ENCODE measurements around the gene LRFN4.

DNA sequence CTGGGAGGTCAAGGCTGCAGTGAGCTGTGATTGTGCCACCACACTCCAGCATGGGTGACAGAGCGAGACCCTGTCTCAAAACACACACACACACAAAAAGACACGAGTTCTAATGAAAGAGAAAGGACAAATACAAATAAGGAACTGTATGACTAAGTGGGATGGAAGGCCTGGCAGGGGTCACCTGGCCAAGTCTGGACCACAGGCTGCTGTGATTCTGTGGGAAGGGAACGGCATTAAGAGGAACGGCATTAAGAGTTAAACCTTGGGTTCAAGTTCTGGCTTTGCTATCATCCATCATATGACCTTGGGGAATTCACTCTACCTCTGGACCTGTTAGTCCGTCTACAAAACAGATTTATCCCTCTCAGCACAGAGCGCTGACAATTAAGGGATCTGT lies 47.7 kb downstream of the LRFN4 start:
- TF ChIP-seq ARNTL (CRISPR knock-in tag; IDR thresholded peaks at IDR 0.05; ENCODE audit: borderline replicate concordance, low read depth): no peak
- TF ChIP-seq, protein P1, sequence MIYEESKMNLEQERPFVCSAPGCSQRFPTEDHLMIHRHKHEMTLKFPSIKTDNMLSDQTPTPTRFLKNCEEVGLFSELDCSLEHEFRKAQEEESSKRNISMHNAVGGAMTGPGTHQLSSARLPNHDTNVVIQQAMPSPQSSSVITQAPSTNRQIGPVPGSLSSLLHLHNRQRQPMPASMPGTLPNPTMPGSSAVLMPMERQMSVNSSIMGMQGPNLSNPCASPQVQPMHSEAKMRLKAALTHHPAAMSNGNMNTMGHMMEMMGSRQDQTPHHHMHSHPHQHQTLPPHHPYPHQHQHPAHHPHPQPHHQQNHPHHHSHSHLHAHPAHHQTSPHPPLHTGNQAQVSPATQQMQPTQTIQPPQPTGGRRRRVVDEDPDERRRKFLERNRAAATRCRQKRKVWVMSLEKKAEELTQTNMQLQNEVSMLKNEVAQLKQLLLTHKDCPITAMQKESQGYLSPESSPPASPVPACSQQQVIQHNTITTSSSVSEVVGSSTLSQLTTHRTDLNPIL (CRISPR knock-in tag; IDR thresholded peaks at IDR 0.05; ENCODE audit: low read depth): no peak
- no peak for TF ChIP-seq PPARA (CRISPR knock-in tag; IDR thresholded peaks at IDR 0.05; ENCODE audit: borderline replicate concordance)
- no peak for TF ChIP-seq ZFP30 (CRISPR knock-in tag; IDR thresholded peaks at IDR 0.05)
- TF ChIP-seq, protein P2, sequence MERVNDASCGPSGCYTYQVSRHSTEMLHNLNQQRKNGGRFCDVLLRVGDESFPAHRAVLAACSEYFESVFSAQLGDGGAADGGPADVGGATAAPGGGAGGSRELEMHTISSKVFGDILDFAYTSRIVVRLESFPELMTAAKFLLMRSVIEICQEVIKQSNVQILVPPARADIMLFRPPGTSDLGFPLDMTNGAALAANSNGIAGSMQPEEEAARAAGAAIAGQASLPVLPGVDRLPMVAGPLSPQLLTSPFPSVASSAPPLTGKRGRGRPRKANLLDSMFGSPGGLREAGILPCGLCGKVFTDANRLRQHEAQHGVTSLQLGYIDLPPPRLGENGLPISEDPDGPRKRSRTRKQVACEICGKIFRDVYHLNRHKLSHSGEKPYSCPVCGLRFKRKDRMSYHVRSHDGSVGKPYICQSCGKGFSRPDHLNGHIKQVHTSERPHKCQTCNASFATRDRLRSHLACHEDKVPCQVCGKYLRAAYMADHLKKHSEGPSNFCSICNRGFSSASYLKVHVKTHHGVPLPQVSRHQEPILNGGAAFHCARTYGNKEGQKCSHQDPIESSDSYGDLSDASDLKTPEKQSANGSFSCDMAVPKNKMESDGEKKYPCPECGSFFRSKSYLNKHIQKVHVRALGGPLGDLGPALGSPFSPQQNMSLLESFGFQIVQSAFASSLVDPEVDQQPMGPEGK (CRISPR knock-in tag; IDR thresholded peaks at IDR 0.05; ENCODE audit: borderline replicate concordance): no peak
- TF ChIP-seq, protein P3, sequence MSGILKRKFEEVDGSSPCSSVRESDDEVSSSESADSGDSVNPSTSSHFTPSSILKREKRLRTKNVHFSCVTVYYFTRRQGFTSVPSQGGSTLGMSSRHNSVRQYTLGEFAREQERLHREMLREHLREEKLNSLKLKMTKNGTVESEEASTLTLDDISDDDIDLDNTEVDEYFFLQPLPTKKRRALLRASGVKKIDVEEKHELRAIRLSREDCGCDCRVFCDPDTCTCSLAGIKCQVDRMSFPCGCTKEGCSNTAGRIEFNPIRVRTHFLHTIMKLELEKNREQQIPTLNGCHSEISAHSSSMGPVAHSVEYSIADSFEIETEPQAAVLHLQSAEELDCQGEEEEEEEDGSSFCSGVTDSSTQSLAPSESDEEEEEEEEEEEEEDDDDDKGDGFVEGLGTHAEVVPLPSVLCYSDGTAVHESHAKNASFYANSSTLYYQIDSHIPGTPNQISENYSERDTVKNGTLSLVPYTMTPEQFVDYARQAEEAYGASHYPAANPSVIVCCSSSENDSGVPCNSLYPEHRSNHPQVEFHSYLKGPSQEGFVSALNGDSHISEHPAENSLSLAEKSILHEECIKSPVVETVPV (CRISPR knock-in tag; IDR thresholded peaks at IDR 0.05): no peak
- TF ChIP-seq, protein P4, sequence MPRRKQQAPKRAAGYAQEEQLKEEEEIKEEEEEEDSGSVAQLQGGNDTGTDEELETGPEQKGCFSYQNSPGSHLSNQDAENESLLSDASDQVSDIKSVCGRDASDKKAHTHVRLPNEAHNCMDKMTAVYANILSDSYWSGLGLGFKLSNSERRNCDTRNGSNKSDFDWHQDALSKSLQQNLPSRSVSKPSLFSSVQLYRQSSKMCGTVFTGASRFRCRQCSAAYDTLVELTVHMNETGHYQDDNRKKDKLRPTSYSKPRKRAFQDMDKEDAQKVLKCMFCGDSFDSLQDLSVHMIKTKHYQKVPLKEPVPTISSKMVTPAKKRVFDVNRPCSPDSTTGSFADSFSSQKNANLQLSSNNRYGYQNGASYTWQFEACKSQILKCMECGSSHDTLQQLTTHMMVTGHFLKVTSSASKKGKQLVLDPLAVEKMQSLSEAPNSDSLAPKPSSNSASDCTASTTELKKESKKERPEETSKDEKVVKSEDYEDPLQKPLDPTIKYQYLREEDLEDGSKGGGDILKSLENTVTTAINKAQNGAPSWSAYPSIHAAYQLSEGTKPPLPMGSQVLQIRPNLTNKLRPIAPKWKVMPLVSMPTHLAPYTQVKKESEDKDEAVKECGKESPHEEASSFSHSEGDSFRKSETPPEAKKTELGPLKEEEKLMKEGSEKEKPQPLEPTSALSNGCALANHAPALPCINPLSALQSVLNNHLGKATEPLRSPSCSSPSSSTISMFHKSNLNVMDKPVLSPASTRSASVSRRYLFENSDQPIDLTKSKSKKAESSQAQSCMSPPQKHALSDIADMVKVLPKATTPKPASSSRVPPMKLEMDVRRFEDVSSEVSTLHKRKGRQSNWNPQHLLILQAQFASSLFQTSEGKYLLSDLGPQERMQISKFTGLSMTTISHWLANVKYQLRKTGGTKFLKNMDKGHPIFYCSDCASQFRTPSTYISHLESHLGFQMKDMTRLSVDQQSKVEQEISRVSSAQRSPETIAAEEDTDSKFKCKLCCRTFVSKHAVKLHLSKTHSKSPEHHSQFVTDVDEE (CRISPR knock-in tag; IDR thresholded peaks at IDR 0.05): no peak
- no peak for TF ChIP-seq GLIS3 (CRISPR knock-in tag; IDR thresholded peaks at IDR 0.05)
- TF ChIP-seq, protein P5, sequence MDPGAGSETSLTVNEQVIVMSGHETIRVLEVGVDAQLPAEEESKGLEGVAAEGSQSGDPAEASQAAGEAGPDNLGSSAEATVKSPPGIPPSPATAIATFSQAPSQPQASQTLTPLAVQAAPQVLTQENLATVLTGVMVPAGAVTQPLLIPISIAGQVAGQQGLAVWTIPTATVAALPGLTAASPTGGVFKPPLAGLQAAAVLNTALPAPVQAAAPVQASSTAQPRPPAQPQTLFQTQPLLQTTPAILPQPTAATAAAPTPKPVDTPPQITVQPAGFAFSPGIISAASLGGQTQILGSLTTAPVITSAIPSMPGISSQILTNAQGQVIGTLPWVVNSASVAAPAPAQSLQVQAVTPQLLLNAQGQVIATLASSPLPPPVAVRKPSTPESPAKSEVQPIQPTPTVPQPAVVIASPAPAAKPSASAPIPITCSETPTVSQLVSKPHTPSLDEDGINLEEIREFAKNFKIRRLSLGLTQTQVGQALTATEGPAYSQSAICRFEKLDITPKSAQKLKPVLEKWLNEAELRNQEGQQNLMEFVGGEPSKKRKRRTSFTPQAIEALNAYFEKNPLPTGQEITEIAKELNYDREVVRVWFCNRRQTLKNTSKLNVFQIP (CRISPR knock-in tag; IDR thresholded peaks at IDR 0.05; ENCODE audit: borderline replicate concordance, low read depth): no peak
- no peak for TF ChIP-seq ZFP3 (CRISPR knock-in tag; IDR thresholded peaks at IDR 0.05)
- no peak for TF ChIP-seq RARB (CRISPR knock-in tag; IDR thresholded peaks at IDR 0.05)
- TF ChIP-seq TCF4 (CRISPR knock-in tag; IDR thresholded peaks at IDR 0.05; ENCODE audit: borderline replicate concordance): no peak
- TF ChIP-seq ISL1 (CRISPR knock-in tag; IDR thresholded peaks at IDR 0.05): no peak

Data from SK-N-SH treated with all-trans-retinoic acid at 6 μM for 48 hours (cell line).